Fibroblast of mammary gland (primary cell): ENCODE measurements around the gene OSBPL9.
"Not testable (repeated sequence)": the region's sequence is repeated elsewhere in the genome, so short reads cannot be mapped to it uniquely, and the experiment has no call there.

ENCODE experiments used
- DNase-seq: peaks from one replicate; pipeline ENCODE4 v3.0.0-alpha.2; 2010; ENCODE audit warnings: low read depth
- H3K4me3 ChIP-seq: 2 replicates; pipeline ENCODE4 v1.5.1; 2011; ENCODE audit warnings: low read depth, mild to moderate bottlenecking, low read length, moderate library complexity; ENCODE audit not compliant: control insufficient read depth
- CTCF ChIP-seq: conservative IDR thresholded peaks from 2 replicates; pipeline ENCODE4 v1.5.1; 2011; ENCODE audit warnings: low read depth, low read length, inconsistent platforms; ENCODE audit not compliant: control insufficient read depth, insufficient read depth

OSBPL9 gene

GRCh38 chr1:51729156-51729823, 112.4 kb downstream of the OSBPL9 start:
- peak; percentile 85 for DNase-seq
- TF ChIP-seq CTCF = no peak
- peak overlapping the region; percentile 74 for H3K4me3 ChIP-seq

- H3K4me3 ChIP-seq = peak overlapping the region; percentile 74
- TF ChIP-seq CTCF = no peak
- DNase-seq = peak; percentile 22
Measured at GRCh38 chr1:51729824-51730301, 113.0 kb downstream of the OSBPL9 start.

GRCh38 chr1:51731998-51732397, 115.1 kb downstream of the OSBPL9 start:
- no peak for DNase-seq
- TF ChIP-seq CTCF = no peak
- no peak overlapping the region for H3K4me3 ChIP-seq

- H3K4me3 ChIP-seq = no peak overlapping the region
- no peak for TF ChIP-seq CTCF
- no peak for DNase-seq
Measured at GRCh38 chr1:51732701-51733425, 116.0 kb downstream of the OSBPL9 start.

GRCh38 chr1:51733426-51733774, 116.5 kb downstream of the OSBPL9 start:
- not testable (repeated sequence) for H3K4me3 ChIP-seq

GRCh38 chr1:51733793-51734522, 117.1 kb downstream of the OSBPL9 start:
- no peak for DNase-seq
- TF ChIP-seq CTCF = no peak

More at GRCh38 chr1:51733426-51733774, 116.5 kb downstream of the OSBPL9 start:
- DNase-seq = not testable (repeated sequence)

More at GRCh38 chr1:51733793-51734522, 117.1 kb downstream of the OSBPL9 start:
- no peak overlapping the region for H3K4me3 ChIP-seq
